GM12878 (cell line): Measurements from ENCODE around the gene MACROD2.

ENCODE experiments used
- CHD2 ChIP-seq: IDR thresholded peaks from 2 replicates; pipeline ENCODE4 v1.6.1; 2011; ENCODE audit warnings: low read depth, low read length, improper control_type of control experiment, borderline replicate concordance
- CTCF ChIP-seq, 3 experiments: IDR thresholded peaks in 2 of 3; conservative IDR thresholded peaks in 1 of 3; 2 replicates each; pipeline ENCODE4 v1.5.1; 2011; ENCODE audit warnings: low read depth in 3 of 3, low read length in 3 of 3, mild to moderate bottlenecking in 3 of 3, control low read depth in 2 of 3, moderate library complexity in 2 of 3, inconsistent platforms in 1 of 3, mixed read lengths in 1 of 3; ENCODE audit not compliant: control insufficient read depth in 2 of 3, insufficient read depth in 1 of 3; ENCODE audit errors: extremely low read depth in 1 of 3
- MLLT1 ChIP-seq: fragments of 450-650 bp; IDR thresholded peaks from 2 replicates; pipeline ENCODE4 v1.6.1; 2016; ENCODE audit warnings: mild to moderate bottlenecking
- POLR2A ChIP-seq: IDR thresholded peaks from 2 replicates; pipeline ENCODE4 v1.6.1; 2011; ENCODE audit warnings: low read depth, mild to moderate bottlenecking, low read length
- RAD21 ChIP-seq: IDR thresholded peaks from 2 replicates; pipeline ENCODE4 v1.6.1; 2011; ENCODE audit warnings: mild to moderate bottlenecking, low read depth, low read length, moderate library complexity; ENCODE audit not compliant: insufficient read depth
- REST ChIP-seq: IDR thresholded peaks from 2 replicates; pipeline ENCODE4 v1.6.1; 2012; ENCODE audit warnings: mild to moderate bottlenecking, low read depth, low read length

- no peak for TF ChIP-seq CTCF (IDR thresholded peaks at IDR 0.05 in 2 of 3, conservative IDR thresholded peaks at IDR 0.05 in 1 of 3; ENCODE audit: control insufficient read depth in 2 of 3, extremely low read depth in 1 of 3, insufficient read depth in 1 of 3, low read depth in 3 of 3, low read length in 3 of 3)
- no peak for TF ChIP-seq CHD2
- TF ChIP-seq POLR2A: no peak
- no peak for TF ChIP-seq MLLT1
- no peak for TF ChIP-seq RAD21
- no peak for TF ChIP-seq REST
These were observed 1624.0 kb downstream of the MACROD2 start for GRCh38 chr20:15619341-15619740.
